GM19324 (cell line): ENCODE results near the gene SMIM45.

Experiments used
- ATAC-seq: cut with Tn5 transposase; IDR thresholded peaks from one replicate; pipeline ENCODE4 v1.9.1; 2021; ENCODE audit warnings: mild to moderate bottlenecking, moderate library complexity; ENCODE audit not compliant: unreplicated experiment, low FRiP score

Gene SMIM45

GRCh38 chr22:41951898-41952474 lies at the start of gene SMIM45:
Gene SMIM45 (plus strand): TSS chr22:41952150.
- ATAC-seq = no peak

GRCh38 chr22:41902932-41903421 lies 49.0 kb upstream of the SMIM45 start:
- ATAC-seq = no peak

DNA sequence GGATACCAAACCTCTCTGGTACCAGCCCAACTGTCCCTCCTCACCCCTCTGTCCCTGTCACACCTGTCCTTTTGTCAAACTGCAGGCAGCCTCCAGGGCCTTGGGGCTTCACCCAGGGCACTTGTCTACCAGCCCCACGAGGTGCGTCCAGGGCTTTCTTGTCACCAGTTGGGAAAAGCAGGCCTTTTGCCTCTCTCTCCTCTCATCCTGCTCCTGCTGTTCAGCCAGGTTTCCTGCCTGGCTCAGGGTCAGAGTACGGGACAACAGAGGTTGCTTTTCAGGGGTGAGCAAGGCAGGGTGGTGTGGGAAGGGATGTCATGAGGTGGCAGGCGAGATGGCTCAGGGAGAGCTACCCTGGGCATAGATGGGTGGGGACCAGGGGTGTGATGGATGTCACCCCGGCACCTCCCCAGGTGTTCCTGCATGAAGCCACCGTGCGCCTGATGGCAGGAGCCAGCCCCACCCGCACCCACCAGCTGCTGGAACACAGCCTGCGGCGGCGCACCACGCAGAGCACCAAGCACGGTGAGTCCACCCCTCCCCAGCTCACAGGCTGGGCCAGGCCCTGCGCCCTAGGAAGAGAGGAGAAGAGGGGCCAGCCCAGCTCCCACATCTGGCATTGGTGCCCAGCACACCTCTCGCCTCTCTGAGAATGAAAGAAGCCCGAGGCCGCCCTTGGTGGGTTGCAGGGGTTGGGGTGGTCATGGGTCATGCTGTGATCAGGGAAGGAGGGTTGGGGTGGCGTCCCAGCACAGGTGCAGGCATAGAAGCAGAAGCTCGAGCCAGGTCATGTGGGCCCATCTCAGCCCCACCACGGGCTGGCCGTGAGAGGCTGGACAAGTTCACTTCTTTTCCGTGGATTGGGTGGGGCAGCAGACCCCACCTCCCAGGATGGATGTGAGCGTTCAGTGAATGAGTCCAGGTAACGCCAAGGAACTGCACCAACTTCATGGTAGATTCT lies 47.2 kb upstream of the SMIM45 start:
- no peak for ATAC-seq

DNA sequence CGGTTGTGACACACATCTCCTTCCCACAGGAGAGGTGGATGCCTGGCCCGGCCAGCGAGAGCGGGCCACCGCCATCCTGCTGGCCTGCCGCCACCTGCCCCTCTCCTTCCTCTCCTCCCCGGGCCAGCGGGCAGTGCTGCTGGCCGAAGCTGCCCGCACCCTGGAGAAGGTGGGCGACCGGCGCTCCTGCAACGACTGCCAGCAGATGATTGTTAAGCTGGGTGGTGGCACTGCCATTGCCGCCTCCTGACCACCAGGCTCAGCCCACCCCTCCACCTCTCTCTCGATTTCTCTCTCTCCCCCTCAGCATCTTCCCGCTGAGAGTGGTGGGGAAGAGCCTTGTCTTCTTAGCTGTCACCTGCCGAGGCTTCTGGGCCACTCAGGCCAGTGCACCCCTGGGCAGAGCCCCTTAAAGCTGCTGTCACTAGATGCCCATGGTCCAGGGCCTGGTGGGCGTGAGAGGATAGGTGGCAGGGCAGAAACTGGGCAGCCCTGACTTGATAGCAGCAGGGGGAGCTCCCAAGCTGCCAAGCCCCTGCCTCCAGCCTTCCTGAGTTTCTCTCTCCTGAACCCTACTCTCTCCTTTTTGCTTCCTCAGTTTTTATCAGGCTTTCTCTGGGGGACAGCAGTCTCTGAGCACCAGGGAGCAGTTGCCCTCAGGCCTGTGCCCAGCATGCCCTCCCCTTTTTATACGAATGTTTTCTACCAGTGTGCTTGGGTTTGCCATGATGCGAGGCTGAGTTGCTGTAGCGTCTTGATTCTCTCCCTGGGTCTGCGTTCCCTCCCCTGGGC lies 46.3 kb upstream of the SMIM45 start:
- ATAC-seq = no peak

- no peak for ATAC-seq
Observed at GRCh38 chr22:41906822-41907221, 45.1 kb upstream of the SMIM45 start.

DNA sequence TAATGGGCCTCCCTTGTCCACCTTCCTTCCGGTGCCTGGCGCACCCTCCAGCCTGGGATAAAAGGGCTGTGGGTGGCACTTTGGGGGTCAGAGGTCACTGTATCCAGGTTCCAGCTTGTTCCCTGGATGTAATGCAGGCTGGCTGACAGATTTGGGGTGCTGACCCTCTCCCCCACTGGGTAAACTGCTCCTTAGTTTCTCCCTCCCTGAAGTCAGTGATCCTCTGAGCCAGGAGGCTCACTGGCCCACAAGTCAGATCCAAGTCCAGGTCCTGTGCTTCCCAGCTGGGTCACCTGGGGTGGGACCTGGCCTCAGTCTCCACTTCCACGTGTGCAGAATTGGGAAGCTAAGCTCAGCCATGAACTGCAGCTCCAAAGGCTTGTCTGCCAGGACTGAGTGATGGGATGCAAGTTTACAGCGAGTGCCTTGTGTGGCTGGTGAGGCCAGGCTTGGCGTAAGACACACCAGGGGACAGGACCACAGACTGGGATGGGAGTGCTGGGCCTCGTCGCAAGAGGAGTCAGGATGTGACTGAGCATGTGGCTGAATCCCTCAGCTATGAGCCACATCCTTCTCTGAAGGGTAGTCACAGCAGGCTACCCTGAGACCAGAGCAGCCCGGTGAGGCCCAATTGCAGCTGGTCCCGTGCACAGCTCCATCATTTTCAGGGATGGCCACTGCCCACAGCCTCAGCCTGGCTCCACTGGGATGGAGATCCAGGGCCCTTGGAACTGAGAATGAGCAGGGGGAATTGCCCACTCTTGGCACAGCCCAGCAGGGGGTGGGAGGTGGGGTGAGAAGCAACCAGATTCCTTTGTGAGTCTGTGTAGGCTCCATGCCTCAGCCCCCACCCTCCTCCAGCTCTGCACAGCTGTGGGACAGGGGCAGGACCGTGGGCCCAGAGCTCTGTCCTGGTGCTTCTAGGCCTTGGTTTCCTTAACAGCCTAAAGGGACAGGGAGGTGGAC lies 44.2 kb upstream of the SMIM45 start:
- no peak for ATAC-seq

DNA sequence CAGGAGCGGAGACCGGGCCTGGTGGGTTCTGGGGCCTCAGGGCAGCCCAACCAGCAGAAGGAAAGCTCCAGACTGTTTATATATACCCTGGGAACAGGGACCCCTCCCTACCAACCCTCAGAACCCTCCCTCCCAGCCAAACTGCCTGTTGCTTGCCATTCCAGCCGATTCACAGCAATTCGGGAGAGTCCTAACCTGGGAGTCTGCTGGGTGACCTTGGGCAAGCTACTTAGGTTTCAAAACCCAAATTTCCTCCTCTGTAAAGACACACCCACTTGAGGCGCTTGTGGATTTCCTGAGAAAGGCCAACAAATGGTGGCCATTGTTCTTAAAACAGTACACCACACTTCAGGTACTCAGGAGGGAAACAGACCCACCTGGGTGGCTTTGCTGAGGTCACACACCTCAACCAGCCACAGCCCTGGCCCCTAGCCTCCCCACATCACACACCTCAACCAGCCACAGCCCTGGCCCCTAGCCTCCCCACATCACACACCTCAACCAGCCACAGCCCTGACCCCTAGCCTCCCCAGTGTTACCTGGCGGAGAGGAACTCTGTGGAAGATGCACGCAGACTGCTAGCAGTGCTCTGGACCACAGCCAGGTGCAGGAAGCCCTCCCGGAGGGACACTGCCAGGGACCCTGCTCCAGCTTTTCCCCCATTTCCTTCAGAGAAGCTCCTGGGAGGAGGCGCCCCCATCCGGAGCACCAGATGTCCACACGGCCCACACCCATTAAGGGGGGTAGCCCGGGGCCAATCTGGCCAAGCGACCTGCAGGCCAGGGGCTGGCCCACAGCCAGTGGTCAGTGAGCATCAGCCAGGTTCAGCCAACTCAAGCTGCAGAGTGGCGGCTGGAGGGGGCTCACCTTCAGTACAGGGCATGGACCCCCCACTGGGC lies 43.3 kb upstream of the SMIM45 start:
- ATAC-seq = no peak

- no peak for ATAC-seq
Observed at GRCh38 chr22:41909310-41910049, 42.5 kb upstream of the SMIM45 start.

DNA sequence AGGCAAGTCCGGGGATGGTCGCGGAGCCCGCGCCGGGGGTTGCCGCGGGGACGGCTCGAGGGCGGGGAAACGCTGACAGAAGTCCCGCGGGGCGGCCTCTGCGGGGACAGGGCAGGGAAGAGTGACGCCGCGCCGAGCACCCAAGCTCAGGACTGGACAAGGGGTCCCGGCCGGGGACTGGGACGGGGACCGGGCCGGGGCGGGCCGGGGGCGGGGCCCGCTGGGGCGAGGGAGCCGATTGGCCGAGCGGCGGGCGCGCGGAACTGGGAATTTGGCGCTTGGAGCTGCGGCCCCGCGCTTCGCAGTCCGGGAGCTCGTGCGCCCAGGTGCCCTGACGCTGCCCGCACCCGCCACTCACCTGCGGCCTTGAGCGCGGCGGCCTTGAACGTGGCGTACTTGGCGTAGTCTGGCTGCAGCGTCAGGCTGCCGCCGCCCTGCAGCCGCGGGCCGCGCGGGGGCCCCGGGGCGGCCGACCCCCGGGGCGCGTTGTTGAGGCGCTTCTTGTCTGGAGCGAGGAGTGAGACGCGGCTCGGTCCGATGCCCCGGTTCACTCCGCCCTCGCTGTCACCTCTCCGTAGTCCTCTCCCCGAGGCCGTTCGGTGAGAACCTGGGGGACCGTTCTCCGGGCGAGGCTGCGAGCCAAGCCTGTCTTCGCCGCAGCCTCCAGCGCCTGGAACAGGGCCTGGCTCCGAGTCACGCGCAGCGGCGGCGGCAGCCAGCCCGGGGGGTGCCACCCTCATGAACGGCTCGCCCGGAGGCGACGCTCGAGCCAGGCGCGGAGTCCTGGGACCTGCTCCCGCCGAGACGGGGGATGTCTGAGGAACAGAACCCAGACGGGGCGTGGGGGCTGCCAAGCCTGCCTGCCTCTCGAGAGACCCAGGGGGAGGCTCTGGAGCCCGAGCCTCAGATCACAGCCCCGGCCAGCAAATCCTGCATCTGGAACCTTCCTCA lies 41.6 kb upstream of the SMIM45 start:
- no peak for ATAC-seq

GRCh38 chr22:41911001-41911611 lies 40.8 kb upstream of the SMIM45 start:
- no peak for ATAC-seq

GRCh38 chr22:41912338-41913039 lies 39.5 kb upstream of the SMIM45 start:
- ATAC-seq = no peak

DNA sequence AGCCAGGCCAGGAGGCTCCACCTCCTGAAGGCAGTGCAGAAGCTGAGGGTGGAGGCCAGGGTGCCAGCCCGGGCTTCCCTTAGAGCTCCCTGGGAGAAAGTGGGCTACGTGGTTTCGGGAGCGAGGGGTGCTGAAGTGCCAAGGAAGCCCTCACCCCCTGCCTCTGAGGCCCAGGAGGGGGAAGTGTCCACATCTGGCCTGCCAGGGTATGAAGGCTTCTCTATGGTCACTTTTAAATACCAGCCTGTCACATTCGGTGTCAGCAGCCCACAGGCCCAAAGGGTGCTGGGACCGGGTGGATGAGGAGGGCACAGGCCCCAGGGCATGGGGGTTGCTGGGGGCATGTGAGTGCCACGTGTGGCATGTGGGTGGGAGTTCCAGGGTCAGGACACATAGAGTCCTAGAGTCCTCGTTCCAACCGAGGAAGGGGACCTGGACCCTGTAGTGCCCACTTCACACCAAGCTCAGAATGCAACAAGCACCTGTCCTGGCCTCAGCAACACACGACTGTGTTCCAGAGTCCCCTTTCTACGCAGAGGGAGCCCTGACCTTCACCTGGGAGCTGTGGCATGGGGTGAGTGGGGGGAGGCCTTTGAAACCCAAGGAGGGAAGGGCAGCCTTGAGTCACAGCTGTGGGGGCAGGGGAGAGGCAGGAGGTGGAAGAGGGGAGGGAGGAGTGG lies 38.8 kb upstream of the SMIM45 start:
- no peak for ATAC-seq

DNA sequence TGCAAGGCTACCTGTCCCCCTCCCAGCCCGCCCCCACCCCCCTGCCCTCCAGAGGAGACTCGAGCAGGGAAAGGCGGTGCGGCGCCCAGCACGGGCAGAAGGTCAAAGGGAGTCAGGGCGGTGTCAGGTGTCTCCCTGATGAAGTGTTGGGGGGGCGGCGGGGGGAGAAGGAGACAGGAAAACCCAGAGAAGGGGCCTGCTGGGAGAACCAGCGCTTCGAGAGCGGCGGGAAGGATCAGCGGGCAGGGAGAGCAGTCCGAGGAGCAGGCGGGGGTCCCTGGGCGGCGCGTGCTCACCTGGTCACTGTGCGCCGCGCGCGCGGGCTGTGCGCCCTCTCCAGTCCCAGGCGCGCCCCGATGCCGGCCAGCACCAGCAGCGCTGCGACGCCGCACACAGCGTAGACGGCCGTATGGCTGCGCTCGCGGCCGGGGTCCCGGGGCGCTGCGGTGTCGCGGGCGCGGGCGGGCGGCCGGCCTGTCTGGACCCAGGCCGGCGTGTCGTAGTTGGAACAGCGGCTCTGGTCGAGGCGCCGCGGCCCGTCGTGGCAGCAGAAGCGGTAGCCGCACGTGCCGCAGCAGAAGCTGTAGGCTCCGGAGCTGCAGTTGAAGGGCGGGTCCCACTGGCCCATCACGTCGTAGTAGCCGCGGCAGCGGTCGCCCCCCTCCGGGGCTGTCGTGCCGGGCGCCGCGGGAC lies 38.0 kb upstream of the SMIM45 start:
- ATAC-seq = no peak

- ATAC-seq = no peak
Observed at GRCh38 chr22:41914611-41915034, 37.3 kb upstream of the SMIM45 start.
